HepG2 (cell line): ENCODE measurements around the gene UBTD1. TPM values are rescaled to one million over a fixed set of nuclear protein-coding genes. Genes with fewer than 3 reads are reported as not detected.
A peak's percentile ranks its signal among the peaks of the same experiment; 100 is the strongest.

Experiments used
- ATAC-seq: fragments of 200-7000 bp; cut with Tn5 transposase; 3 replicates; pipeline ENCODE4 v1.9.1; 2020; ENCODE audit warnings: mild to moderate bottlenecking, moderate library complexity
- BruUV-seq: library from RNA; stranded (reverse); fragments of 400-500 nt; replicated peaks from 2 replicates; lab custom pipeline; 2021; lab: Mats Ljungman, UMichigan
- CTCF ChIA-PET: fragments of 300-600 bp; formaldehyde crosslinking; extraction: SDS; loops from one replicate; lab custom pipeline; 2021; ENCODE audit warnings: low total read pairs, inconsistent platforms, low intra/inter-chr PET ratio; lab: Yijun Ruan, JAX
- POLR2A ChIA-PET: fragments of 350-600 bp; sonication (Branson Sonifier 250); formaldehyde crosslinking; loops from one replicate; lab custom pipeline; 2020; ENCODE audit warnings: antibody characterized with exemption, inconsistent platforms; lab: Yijun Ruan, JAX
- DNase-seq: peaks from one replicate; pipeline ENCODE4 v3.0.0-alpha.2; 2015; ENCODE audit warnings: low spot score
- FAIRE-seq: peaks from 3 replicates; lab custom pipeline; 2011; peaks lifted over from hg19 to GRCh38; lab: Jason Lieb, UNC
- H2AFZ ChIP-seq: one replicate; pipeline ENCODE4 v1.6.1; 2011; ENCODE audit warnings: low read length, inconsistent platforms
- H3K27ac ChIP-seq: fragments of 300-600 bp; 3 replicates; pipeline ENCODE4 v1.8.0; 2011; ENCODE audit warnings: mixed run types, mild to moderate bottlenecking, mixed read lengths, low read length, inconsistent platforms; ENCODE audit not compliant: insufficient read depth; ENCODE audit errors: extremely low read length
- H3K27me3 ChIP-seq, 2 experiments: fragments of 200-600 bp in 1 of 2; 2 replicates in 1 of 2; 3 replicates in 1 of 2; pipeline versions ENCODE4 v1.6.0 to v1.8.0; 2011; ENCODE audit warnings: low read length in 2 of 2, mild to moderate bottlenecking in 2 of 2, moderate library complexity in 2 of 2, inconsistent platforms in 1 of 2; ENCODE audit not compliant: insufficient read depth in 2 of 2, control insufficient read depth in 1 of 2
- H3K36me3 ChIP-seq, 2 experiments: fragments of 200-600 bp in 1 of 2; replicated peaks in 1 of 2; 2 replicates in 1 of 2; 3 replicates in 1 of 2; pipeline versions ENCODE4 v1.5.1 to v1.8.0; 2011; ENCODE audit warnings: low read length in 2 of 2, inconsistent platforms in 1 of 2; ENCODE audit not compliant: insufficient read depth in 2 of 2, control insufficient read depth in 1 of 2
- H3K4me1 ChIP-seq: 2 replicates; pipeline ENCODE4 v1.5.1; 2012; ENCODE audit warnings: low read length, inconsistent platforms; ENCODE audit not compliant: insufficient read depth
- H3K4me2 ChIP-seq: 2 replicates; pipeline ENCODE4 v1.6.0; 2011; ENCODE audit warnings: low read depth, low read length, inconsistent platforms
- H3K4me3 ChIP-seq, 3 experiments: fragments of 200-600 bp in 1 of 3; sonication (generic), shearing (Covaris generic) in 1 of 3; replicated peaks in 1 of 3; 2 replicates each; pipeline ENCODE4 v1.5.1; 2011 to 2016; ENCODE audit warnings: low read length in 3 of 3, inconsistent platforms in 2 of 3, low read depth in 2 of 3, mild to moderate bottlenecking in 2 of 3, control low read depth in 1 of 3, mixed read lengths in 1 of 3; ENCODE audit not compliant: insufficient read depth in 1 of 3
- H3K79me2 ChIP-seq: one replicate; pipeline ENCODE4 v1.6.1; 2011; ENCODE audit warnings: low read length, inconsistent platforms; ENCODE audit not compliant: insufficient read depth
- H3K9ac ChIP-seq: 2 replicates; pipeline ENCODE4 v1.6.0; 2011; ENCODE audit warnings: mild to moderate bottlenecking, low read depth, low read length, inconsistent platforms; ENCODE audit not compliant: insufficient read depth
- H3K9me3 ChIP-seq: 2 replicates; pipeline ENCODE4 v1.5.1; 2012; ENCODE audit warnings: mild to moderate bottlenecking, low read length
- H4K20me1 ChIP-seq: 2 replicates; pipeline ENCODE4 v1.6.0; 2011; ENCODE audit warnings: inconsistent platforms, mild to moderate bottlenecking, low read length, moderate library complexity; ENCODE audit not compliant: insufficient read depth
- CAMTA2 ChIP-seq: sonication (generic); formaldehyde crosslinking; IDR thresholded peaks from 2 replicates; pipeline ENCODE4 v1.4.0; 2020; ENCODE audit warnings: mild to moderate bottlenecking, missing genetic modification reagents, borderline replicate concordance
- HNF4A ChIP-seq: sonication (generic); formaldehyde crosslinking; IDR thresholded peaks from 2 replicates; pipeline ENCODE4 v1.4.0; 2020; ENCODE audit warnings: missing genetic modification reagents
- HNRNPL ChIP-seq: fragments of 200-400 bp; formaldehyde crosslinking; IDR thresholded peaks from 2 replicates; pipeline ENCODE4 v1.6.1; 2017; ENCODE audit warnings: mild to moderate bottlenecking, low read depth, low read length
- MBNL3 ChIP-seq: fragments of 250-450 bp; sonication (Bioruptor Pico); conservative IDR thresholded peaks from 2 replicates; pipeline ENCODE4 v1.8.0; 2022; ENCODE audit warnings: mild to moderate bottlenecking, inconsistent platforms
- ZNF724P ChIP-seq: sonication (generic); formaldehyde crosslinking; IDR thresholded peaks from 2 replicates; pipeline ENCODE4 v1.8.0; 2022; ENCODE audit warnings: missing genetic modification reagents, borderline replicate concordance
- ZNF761 ChIP-seq: sonication (generic); formaldehyde crosslinking; conservative IDR thresholded peaks from 2 replicates; pipeline ENCODE4 v1.4.0; 2020; ENCODE audit warnings: mild to moderate bottlenecking, missing genetic modification reagents
- WGBS: methylation state at CpG from one replicate; pipeline ENCODE4 v1.1.6; 2017; ENCODE audit warnings: low lambda C conversion rate; 5-methylcytosine and 5-hydroxymethylcytosine counted together
- in situ Hi-C: cut with HindIII; loops from 2 replicates; pipeline ENCODE4 v1.10.0; 2017; ENCODE audit warnings: low pct_unique_long_range_greater_than_20kb; ENCODE audit not compliant: extremely low pct_ligation_motif_present
- intact Hi-C: fragments of 100-400 bp; cut with micrococcal nuclease; formaldehyde crosslinking; loops from one replicate; pipeline ENCODE4 v1.10.0; 2022; ENCODE audit not compliant: unreplicated experiment
- polyA plus RNA-seq, 8 experiments: library from polyadenylated mRNA; depleted of rRNA in 3 of 8; stranded (reverse) in 7 of 8; unstranded in 1 of 8; fragments of >200 nt; fragmentation: Illumina TruSeq in 4 of 8; extraction: Trizol in 4 of 8; gene quantifications; 2 replicates each; pipeline versions ENCODE4 v1.2.1 to v1.2.3, GENCODE V29; 2011 to 2016; ENCODE audit warnings: low read depth in 4 of 8, missing spikeins in 1 of 8, mixed read lengths in 1 of 8; ENCODE audit not compliant: insufficient read depth in 1 of 8
- total RNA-seq, 5 experiments: library from RNA; depleted of rRNA; stranded (reverse); fragments of >200 nt; fragmentation: Illumina TruSeq; extraction: Trizol; gene quantifications; 2 replicates each; pipeline ENCODE4 v1.2.3, GENCODE V29; 2016; ENCODE audit warnings: low read depth in 1 of 5
- TF ChIP-seq, protein P1 (sequence below): sonication (generic); formaldehyde crosslinking; IDR thresholded peaks from 2 replicates; pipeline ENCODE4 v1.5.0; 2020; ENCODE audit warnings: missing genetic modification reagents
- TF ChIP-seq, protein P2 (sequence below): sonication (generic); formaldehyde crosslinking; IDR thresholded peaks from 2 replicates; pipeline ENCODE4 v1.8.0; 2022; ENCODE audit warnings: low read depth, missing genetic modification reagents
- TF ChIP-seq, protein P3 (sequence below): sonication (generic); formaldehyde crosslinking; IDR thresholded peaks from 2 replicates; pipeline ENCODE4 v1.5.0; 2020; ENCODE audit warnings: mild to moderate bottlenecking, missing genetic modification reagents, borderline replicate concordance

The UBTD1 gene
- total and polyA plus RNA-seq, 2 of the 13 experiments (the other 11 are each of a cell fraction or from before 2014, with no cell fraction given), result 7.9 to 10.0 TPM

DNA sequence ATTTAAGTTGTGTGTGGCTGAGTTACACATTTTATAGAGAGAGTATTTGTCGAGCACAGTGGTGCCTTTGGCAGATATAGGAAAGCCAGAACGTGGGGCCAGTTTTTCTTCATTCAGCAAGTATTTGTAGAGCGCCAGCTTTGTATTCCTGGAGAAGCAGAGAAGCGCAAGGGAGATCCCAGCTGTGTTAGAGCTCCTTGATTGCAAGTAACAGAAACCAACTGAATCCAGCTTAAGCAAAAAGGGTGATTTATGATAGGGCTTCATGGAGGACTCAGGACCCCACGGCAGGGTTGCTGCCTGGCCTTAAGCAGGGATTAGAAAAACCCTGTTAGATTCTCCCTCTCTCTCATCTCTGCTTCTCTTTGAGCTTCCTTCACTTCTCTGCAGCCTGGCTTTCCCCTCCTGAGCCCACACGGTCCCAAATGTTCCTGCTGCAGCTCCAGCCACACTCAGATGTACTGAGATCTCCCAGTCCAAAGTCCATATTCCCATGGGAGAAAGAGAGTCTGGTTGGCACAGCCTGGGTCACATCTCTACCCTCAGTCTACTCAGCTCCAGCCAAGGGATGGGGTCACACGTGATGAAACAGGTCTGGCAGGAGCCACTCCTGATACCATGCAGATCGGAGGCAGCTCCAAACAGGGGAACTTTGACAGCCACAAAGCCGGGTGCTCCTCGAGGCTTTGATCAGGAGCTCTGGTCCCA lies 16.7 kb downstream of the UBTD1 start:
- 71% methylated on average over 10 of the region's 10 CpGs for WGBS
- ATAC-seq, result peak; percentile 42; the same call in 2 of the 3 replicates

DNA sequence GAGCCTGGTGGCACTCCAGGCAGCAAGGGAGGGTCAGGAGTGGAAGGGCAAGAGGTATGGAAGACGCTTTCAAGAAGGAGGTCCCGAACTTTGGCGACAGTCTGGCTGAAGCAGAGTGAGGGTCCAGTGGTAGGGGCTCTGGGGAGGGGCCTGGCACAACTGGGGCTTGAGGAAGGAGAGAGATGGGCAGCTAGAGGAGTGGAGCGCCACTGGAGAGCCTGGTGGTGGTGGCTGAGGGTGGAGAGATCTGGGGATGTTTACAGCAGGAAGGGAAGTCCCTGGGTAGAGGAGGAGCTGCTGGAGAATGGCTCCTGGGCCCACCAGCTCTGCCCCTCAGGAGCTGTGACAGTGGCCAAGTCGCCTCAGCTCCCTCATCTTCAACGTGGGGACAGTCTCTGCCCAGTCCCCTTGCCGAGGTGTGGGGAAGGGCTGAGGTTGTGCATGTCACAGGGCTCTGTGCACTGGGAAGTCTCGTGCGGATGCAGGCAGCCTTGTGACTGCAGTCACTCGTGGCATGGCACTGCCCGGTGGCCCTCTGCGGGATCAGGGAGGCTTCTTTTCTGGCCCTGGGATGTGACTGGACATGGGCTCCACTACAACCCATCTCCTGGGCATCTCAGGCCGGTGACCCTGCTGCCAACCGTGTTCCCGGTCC lies 18.5 kb downstream of the UBTD1 start:
- Histone ChIP-seq H3K27ac (no peak overlapping the region), H3K9me3 (no peaks in the 10 kb centered on the region), H4K20me1 (no peaks in the 10 kb centered on the region; the same call in 1 of the 2 replicates), H3K36me3 (no peaks in the 10 kb centered on the region), H3K4me2 (no peak overlapping the region), H3K79me2 (no peaks in the 10 kb centered on the region), H2AFZ (no peak overlapping the region), H3K4me1 (peaks cover 14% of the 10 kb centered on the region), H3K9ac (no peak overlapping the region), H3K4me3 (no peak overlapping the region), H3K27me3 (no peaks in the 10 kb centered on the region)
- in situ Hi-C loops, result no loop called here
- no TSS peak for BruUV-seq
- POLR2A ChIA-PET, result interaction anchor here (0.9 kb wide), 1 partner anchor 18 kb away, joined by 3 read pairs; the partner anchor contains the start of genes MMS19 and UBTD1
- CTCF ChIA-PET, result no interaction called here
- intact Hi-C loops, result no loop called here
- WGBS, result 76% methylated on average over 4 of the region's 15 CpGs
- DNase-seq, result no peak
- no peak for FAIRE-seq
- ATAC-seq, result no peak
- TF ChIP-seq, protein P1, sequence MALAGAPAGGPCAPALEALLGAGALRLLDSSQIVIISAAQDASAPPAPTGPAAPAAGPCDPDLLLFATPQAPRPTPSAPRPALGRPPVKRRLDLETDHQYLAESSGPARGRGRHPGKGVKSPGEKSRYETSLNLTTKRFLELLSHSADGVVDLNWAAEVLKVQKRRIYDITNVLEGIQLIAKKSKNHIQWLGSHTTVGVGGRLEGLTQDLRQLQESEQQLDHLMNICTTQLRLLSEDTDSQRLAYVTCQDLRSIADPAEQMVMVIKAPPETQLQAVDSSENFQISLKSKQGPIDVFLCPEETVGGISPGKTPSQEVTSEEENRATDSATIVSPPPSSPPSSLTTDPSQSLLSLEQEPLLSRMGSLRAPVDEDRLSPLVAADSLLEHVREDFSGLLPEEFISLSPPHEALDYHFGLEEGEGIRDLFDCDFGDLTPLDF, result no peak
- no peak for TF ChIP-seq MBNL3 (CRISPR knock-in tag)
- TF ChIP-seq, protein P2, sequence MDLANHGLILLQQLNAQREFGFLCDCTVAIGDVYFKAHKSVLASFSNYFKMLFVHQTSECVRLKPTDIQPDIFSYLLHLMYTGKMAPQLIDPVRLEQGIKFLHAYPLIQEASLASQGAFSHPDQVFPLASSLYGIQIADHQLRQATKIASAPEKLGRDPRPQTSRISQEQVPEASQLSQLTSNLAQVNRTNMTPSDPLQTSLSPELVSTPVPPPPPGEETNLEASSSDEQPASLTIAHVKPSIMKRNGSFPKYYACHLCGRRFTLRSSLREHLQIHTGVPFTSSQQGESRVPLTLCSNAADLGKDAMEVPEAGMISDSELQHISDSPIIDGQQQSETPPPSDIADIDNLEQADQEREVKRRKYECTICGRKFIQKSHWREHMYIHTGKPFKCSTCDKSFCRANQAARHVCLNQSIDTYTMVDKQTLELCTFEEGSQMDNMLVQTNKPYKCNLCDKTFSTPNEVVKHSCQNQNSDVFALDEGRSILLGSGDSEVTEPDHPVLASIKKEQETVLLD, result no peak
- TF ChIP-seq, protein P3, sequence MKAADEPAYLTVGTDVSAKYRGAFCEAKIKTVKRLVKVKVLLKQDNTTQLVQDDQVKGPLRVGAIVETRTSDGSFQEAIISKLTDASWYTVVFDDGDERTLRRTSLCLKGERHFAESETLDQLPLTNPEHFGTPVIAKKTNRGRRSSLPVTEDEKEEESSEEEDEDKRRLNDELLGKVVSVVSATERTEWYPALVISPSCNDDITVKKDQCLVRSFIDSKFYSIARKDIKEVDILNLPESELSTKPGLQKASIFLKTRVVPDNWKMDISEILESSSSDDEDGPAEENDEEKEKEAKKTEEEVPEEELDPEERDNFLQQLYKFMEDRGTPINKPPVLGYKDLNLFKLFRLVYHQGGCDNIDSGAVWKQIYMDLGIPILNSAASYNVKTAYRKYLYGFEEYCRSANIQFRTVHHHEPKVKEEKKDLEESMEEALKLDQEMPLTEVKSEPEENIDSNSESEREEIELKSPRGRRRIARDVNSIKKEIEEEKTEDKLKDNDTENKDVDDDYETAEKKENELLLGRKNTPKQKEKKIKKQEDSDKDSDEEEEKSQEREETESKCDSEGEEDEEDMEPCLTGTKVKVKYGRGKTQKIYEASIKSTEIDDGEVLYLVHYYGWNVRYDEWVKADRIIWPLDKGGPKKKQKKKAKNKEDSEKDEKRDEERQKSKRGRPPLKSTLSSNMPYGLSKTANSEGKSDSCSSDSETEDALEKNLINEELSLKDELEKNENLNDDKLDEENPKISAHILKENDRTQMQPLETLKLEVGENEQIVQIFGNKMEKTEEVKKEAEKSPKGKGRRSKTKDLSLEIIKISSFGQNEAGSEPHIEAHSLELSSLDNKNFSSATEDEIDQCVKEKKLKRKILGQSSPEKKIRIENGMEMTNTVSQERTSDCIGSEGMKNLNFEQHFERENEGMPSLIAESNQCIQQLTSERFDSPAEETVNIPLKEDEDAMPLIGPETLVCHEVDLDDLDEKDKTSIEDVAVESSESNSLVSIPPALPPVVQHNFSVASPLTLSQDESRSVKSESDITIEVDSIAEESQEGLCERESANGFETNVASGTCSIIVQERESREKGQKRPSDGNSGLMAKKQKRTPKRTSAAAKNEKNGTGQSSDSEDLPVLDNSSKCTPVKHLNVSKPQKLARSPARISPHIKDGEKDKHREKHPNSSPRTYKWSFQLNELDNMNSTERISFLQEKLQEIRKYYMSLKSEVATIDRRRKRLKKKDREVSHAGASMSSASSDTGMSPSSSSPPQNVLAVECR, result no peak
- no peak for TF ChIP-seq ZNF724P

More for the DNA sequence above, 16.7 kb downstream of the UBTD1 start:
- H2AFZ ChIP-seq, result no peak overlapping the region
- H3K4me1 ChIP-seq, result peaks cover 14% of the 10 kb centered on the region
- CTCF ChIA-PET, result no interaction called here
- POLR2A ChIA-PET, result interaction anchor here (1.1 to 2.1 kb wide), 2 partner anchors 16 to 18 kb away, joined by 4 to 5 read pairs; partner anchors contain the start of gene UBTD1
- intact Hi-C loops, result no loop called here
- no peaks in the 10 kb centered on the region for H3K79me2 ChIP-seq
- H3K4me3 ChIP-seq, result no peak overlapping the region; a peak in 1 of 6 replicates
- no TSS peak for BruUV-seq
- no peaks in the 10 kb centered on the region for H3K27me3 ChIP-seq
- in situ Hi-C loops, result no loop called here
- H3K9ac ChIP-seq, result no peak overlapping the region
- no peaks in the 10 kb centered on the region for H3K9me3 ChIP-seq
- H3K27ac ChIP-seq, result no peak overlapping the region
- H4K20me1 ChIP-seq, result no peaks in the 10 kb centered on the region; the same call in 1 of the 2 replicates
- no peak overlapping the region for H3K4me2 ChIP-seq
- H3K36me3 ChIP-seq, result no peaks in the 10 kb centered on the region
- TF ChIP-seq ZNF761 (CRISPR knock-in tag) (peak; percentile 74; the same call in 1 of the 2 replicates), HNRNPL (no peak), CAMTA2 (no peak), HNF4A (peak; percentile 75)
- FAIRE-seq (no peak), DNase-seq (peak; percentile 33)
